Vagina (tissue), 2 donors: ENCODE measurements around the gene CUX1.

Experiments used
- CTCF ChIP-seq, 3 experiments: fragments of 450-650 bp in 2 of 3; fragments of 200-600 bp in 1 of 3; sonication (generic) in 1 of 3; IDR thresholded peaks; one replicate each; pipeline ENCODE4 v1.5.1; 2017 to 2019; ENCODE audit warnings: antibody characterized with exemption in 3 of 3, mild to moderate bottlenecking in 2 of 3, moderate library complexity in 2 of 3
- POLR2A ChIP-seq, 2 donors: fragments of 450-650 bp; IDR thresholded peaks; one replicate each; pipeline ENCODE4 v1.6.1; 2017; ENCODE audit warnings: antibody characterized with exemption in 2 of 2, mild to moderate bottlenecking in 2 of 2, moderate library complexity in 2 of 2

GRCh38 chr7:102089175-102090098, 272.0 kb downstream of the CUX1 start:
- TF ChIP-seq POLR2A (IDR thresholded peaks at IDR 0.05): no peak
- no peak for TF ChIP-seq CTCF (IDR thresholded peaks at IDR 0.05)
